Activated CD8-positive, alpha-beta memory T cell treated with anti-CD3 and anti-CD28 coated beads for 4 hours (primary cell): ENCODE measurements around the gene SCD.

Experiments
- DNase-seq, 2 donors: peaks; one replicate each; pipeline ENCODE4 v3.0.0-alpha.2; 2020; ENCODE audit warnings: low read depth in 2 of 2

Gene SCD

DNA sequence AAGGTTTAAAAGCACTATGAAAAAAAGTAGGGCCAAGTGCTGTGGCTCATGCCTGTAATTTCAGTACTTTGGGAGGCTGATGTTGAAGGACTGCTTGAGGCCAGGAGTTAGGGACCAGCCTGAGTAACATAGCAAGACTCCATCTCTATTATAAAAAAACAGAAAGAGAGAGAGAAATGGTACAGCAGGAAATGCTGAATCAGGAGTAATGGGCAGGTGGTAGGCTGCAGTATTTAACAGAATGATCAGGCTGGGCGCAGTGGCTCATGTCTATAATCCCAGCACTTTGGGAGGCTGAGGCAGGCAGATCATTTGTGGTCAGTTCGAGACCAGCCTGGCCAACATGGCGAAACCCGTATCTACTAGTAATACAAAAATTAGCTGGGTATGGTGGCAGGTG lies 49.6 kb downstream of the SCD start:
- no peak for DNase-seq

DNA sequence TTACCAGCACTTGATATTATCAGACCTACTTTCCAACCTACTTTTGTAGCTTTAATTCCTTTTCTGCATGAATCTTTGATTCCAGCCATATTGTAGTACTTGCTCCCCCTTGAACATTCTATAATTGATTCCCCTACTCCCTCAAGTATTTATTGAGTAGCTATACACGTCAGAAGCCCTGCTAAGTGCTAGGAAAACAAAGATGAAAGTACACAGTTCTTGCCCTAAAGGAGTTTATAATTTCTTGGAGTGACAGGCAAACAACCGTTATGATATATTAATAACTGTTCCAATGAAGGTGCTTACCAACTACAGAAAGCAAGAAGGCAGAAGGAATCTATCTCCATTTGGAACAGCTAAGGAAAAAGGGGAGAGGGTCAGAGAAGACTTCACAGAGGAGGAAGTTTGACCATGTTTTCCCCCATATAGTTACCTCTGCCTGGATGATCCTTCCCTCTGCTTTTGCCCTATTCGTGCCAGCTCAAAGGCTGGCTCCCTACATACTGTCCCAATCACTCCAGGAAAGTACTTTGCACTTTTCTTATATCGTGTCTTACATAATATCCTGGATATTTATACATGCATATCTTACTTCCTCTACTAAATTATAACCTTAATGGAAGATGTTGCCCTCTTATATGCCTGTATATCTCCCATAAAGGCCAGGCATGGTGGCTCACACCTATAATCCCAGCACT lies 54.7 kb downstream of the SCD start:
- DNase-seq = no peak

DNA sequence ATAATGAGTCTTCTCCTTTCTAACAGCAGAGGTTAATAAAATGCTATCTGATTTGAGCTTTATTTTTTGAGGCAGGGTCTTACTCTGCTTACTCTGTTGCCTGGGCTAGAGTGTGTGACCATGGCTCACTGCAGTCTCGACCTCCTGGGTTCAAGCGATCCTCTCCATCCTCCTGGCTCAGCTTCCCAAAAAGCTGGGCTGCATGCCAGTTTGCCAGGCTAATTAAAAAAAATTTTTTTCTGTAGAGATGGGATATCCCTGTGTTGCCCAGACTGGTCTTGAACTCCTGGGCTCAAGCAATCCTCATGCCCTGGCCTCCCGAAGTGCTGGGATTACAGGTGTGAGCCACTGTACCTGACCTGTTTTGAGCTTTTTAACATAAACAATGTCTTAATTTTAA lies 56.7 kb downstream of the SCD start:
- DNase-seq = no peak

DNA sequence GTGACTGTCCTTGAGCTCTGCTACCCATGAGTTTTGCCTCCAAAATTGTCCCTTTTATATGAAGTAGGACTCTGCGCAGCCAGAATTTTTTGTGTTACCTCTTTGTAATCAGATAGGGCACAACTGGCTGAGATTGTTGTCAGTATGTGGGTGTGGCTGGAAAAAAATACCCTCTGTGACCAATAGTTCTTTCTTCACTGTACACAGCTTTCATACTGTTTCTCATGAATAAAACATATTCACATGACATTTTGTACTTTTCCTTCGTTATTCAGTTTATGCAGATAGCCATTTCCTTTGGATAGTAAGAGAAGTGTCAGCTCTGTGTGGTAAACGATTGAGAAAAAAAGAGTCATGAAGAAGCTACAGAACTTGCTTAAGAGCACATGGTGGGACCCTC lies 66.1 kb downstream of the SCD start:
- DNase-seq = no peak
